GM10266 (cell line): ENCODE results near the gene SEMA4C.

Experiments used
- DNase-seq: peaks from one replicate; pipeline ENCODE4 v3.0.0; 2012; ENCODE audit errors: extremely low spot score
- TF ChIP-seq, protein P1 (sequence below): IDR thresholded peaks from 2 replicates; pipeline ENCODE4 v1.5.1; 2012; ENCODE audit warnings: mild to moderate bottlenecking, low read depth; ENCODE audit not compliant: control insufficient read depth, insufficient read depth; ENCODE audit errors: missing control alignments

The SEMA4C gene

DNA sequence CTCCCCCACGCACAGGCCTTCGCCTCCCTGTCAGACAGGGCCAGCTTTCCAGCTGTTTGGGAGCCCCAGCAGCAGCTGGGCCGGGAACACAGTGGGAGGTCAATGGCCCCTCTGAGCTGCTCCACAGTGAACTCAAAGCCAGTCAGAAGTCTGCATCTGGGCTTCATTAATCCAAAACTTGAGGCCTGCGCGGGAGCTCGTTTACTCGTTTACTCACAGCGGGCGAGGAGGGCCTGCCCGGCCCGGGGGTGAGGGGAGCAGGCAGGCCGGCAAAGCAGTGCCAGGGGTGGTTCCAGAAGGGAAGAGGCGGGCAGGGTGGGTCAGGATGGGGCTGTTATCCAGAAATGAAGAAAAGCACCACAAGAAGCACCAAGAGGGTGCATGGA, 36.8 kb upstream of the SEMA4C start:
- DNase-seq, result no peak
- TF ChIP-seq, protein P1, sequence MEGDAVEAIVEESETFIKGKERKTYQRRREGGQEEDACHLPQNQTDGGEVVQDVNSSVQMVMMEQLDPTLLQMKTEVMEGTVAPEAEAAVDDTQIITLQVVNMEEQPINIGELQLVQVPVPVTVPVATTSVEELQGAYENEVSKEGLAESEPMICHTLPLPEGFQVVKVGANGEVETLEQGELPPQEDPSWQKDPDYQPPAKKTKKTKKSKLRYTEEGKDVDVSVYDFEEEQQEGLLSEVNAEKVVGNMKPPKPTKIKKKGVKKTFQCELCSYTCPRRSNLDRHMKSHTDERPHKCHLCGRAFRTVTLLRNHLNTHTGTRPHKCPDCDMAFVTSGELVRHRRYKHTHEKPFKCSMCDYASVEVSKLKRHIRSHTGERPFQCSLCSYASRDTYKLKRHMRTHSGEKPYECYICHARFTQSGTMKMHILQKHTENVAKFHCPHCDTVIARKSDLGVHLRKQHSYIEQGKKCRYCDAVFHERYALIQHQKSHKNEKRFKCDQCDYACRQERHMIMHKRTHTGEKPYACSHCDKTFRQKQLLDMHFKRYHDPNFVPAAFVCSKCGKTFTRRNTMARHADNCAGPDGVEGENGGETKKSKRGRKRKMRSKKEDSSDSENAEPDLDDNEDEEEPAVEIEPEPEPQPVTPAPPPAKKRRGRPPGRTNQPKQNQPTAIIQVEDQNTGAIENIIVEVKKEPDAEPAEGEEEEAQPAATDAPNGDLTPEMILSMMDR, result no peak

DNA sequence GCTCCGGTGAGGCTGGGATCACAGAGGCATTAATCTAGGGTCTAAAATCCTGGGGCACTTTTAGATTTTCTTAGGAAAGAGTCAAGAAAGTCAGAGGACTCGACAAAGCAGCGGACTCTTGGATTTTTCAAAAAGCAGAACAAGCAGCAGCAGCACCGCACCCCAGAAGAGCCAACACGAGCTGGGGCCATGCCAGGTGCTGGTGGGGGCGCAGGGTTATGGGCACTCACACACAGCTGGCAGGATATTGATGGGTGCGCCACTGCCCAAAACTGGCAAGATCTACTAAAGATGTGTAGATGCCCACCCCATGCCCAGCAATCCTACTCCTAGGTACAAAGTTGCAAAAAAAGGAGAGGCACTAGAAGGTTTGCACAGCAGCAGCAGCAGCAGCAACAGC, 33.9 kb upstream of the SEMA4C start:
- TF ChIP-seq, protein P1, result no peak

DNA sequence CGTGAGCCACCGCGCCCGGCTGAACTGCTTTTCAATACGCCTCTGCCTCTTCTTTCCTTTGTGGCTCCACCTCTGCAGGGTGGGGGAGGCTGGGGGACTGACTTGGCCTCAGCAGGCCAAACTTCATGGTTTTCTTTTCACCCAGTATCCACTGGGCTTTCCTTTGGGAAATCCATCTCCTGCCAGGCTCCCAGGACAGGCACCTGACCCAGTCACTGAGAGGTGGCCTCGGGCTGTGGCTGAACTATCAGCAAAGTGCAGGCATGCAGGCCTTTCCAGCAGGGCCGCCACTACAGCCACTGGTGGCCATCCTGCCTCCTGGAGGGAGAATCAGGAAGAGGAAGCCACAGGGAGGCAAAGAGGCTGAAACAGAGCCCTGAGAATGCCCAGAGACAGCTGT, 33.4 kb upstream of the SEMA4C start:
- no peak for DNase-seq
- TF ChIP-seq, protein P1, result no peak

More for the DNA sequence above, 33.9 kb upstream of the SEMA4C start:
- DNase-seq, result no peak

DNA sequence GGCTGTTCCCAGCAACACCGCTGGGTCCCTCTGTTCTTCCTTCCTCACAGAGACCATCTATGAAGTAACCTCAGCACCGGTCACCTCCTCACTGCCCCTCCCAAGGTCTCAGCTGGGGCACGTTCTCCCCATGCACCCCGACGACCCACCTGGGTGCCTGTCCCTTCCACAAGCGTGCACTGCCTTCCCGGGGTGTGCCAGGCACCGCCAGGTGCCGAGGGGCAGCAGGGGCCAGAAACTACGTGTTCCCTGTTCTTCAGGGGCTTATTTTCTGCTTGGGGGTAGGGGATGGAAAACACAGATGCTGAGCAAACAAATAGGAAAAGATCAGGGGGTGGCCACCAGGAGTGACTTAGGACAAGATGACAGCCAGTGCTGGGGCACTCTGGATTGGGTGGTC, 30.4 kb upstream of the SEMA4C start:
- TF ChIP-seq, protein P1, result no peak
- no peak for DNase-seq

DNA sequence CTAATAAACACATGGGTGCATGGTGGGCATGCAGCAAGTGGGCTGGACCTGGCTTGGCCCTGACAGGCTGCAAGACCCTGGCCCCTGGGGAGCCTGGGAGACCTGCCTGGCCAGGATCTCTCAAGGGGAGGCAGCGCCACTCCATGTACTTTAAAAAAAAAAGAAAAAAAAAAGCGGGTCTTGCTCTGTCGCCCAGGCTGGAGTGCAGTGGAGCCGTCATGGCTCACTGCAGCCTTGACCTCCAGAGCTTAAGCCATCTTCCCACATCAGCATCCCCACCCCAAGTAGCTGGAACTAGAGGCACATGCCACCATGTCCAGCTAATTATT, 29.5 kb upstream of the SEMA4C start:
- TF ChIP-seq, protein P1, result no peak

DNA sequence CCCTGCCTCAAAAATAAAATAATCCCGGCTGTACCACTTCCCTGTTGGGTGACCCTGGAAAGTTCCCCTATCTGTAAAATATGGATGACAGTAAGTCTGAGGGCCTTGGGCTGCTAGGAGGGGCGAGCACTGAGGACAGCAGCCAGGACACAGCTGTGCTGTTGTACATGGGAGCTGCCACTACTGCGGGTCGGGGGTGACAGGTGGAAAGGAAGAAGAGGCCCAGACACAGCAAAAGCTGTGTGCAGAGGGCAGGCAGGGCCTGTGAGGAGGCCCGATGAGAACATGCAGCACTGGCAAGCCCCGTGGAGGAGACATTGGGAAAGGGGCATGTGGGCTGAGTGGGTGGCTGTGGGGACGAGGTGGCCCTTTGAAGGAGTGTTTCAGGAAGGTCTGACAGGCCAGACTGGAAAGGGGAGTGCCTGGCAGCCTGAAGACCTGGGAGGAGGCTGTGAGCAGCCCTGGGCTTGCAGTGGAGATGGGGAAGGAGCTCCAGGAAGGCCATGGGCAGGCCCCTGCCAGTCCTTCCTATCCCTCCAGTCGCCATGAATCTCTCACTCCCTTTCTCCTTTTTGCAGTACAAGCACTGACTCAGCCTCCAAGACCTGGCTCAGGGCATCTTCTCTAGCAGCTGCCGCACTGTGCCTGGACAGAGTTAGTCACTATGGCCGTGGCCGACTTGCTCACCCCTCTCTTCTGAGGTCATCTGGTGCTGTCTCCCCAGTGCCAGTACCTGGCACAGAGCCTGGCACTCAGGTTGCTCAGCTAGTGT, 28.9 kb upstream of the SEMA4C start:
- TF ChIP-seq, protein P1, result no peak
- no peak for DNase-seq

More for the DNA sequence above, 29.5 kb upstream of the SEMA4C start:
- DNase-seq, result no peak

DNA sequence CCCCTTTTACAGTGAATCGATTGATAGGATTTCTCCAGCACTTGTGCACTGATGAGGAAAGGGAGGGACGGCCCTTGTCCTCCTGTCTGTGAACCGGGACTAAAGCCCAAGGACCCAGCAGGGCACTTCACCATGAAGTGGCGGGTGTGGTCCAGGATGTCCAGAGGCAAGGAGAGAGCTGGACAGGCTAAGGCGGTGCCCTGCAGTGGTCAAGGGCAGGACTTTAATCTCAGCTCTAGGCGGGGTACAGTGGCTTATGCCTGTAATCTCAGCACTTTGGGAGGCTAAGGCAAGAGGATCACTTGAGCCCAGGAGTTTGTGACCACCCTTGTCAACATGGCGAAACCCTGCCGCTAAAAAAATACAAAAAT, 28.2 kb upstream of the SEMA4C start:
- no peak for DNase-seq
- TF ChIP-seq, protein P1, result no peak
